HK-2 (cell line): Measurements from ENCODE around the gene DEPDC5.

Source experiments
- DNase-seq: peaks from one replicate; pipeline ENCODE4 v3.0.0-alpha.2; 2018; ENCODE audit not compliant: unreplicated experiment

DEPDC5 gene

GRCh38 chr22:31852691-31853421, 99.0 kb downstream of the DEPDC5 start:
- no peak for DNase-seq

DNA sequence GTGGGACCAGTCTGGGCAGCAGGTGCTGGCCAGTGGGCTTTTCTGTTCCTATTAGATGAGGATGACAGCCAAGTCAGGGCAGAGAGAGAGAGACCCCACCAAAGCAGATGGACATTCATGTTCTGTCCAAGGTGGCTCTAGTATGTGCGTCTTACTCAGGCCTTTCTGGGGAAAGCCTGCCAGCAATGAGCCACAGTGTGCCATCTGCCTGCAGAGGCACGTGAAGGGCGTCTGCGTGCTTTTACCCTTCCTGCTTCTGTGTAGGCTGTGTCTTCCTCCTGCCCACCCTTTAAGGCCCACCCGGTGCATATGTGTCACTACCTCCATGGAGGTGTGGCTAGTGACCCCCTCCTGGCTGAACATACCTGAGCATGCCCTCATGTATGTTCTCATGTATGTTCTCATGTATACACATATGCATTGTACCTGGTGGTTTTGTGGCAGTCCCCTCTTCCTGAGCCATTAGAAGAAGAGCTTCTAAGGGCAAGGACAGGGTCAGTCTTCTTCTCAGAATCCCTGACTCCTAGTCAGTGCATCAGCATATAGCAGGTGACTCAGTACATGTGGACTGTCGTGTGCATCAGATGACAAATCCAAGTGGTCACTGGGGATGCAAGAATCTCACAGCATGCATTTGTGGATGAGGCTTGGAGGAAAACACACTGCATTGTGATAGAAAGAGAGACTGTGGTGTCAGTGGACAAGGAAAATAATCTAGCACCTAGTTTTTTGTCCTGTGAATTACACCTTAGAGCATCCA, 100.1 kb downstream of the DEPDC5 start:
- DNase-seq = no peak

GRCh38 chr22:31857247-31857646, 103.4 kb downstream of the DEPDC5 start:
- DNase-seq = no peak

GRCh38 chr22:31861226-31861840, 107.5 kb downstream of the DEPDC5 start:
- DNase-seq = no peak

DNA sequence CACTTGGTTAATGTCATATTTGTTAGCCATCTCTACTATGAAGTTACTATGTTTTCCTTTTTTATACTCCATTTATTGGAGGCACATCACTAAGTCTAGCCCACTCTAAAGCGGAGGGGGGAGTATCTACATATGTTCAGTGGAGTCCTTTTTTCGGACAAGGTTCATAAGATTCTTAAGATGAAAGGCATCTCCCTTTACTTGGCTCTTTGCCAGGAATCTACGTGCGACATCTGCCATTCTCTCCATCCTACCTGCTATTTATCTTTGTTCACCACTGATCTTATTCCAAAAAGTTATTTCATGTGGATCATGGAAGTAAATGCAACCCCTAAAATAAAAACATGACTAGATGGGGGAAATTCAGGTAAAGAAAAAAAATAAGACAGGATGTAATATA, 113.1 kb downstream of the DEPDC5 start:
- DNase-seq = no peak

DNA sequence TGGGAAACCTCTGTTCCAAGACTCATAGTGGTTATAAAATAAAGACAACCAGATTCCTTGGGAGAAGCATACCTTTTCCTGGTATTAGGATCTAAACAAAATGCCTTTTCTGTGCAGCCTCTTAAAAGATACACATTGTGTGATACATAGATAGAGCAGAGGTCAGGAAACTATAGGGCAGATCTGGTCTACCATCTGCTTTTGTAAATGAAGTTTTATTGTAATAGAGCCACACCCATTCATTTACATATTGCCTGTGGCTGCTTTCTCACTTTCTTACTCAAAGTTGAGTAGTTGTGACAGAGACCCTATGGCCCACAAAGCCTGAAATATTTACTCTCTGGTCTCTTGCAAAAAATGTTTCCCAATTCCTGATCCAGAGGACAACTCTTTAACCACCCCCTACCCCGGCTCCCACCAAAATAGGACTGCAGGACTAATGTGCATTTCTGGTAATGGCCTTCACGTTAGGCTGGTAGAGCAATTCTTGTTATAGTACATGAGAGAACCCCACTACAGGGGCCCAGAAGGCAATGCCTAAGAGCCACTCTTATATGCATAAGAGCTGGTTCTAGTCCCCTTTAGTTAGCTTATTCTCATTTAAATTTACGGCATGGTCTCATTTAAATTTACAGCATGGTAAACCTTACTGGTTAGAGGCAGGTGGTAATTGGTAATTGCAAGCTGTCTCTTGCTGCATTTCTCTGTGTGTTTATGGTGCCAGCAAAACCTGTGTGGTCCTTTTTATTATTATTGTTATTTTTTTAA, 113.8 kb downstream of the DEPDC5 start:
- no peak for DNase-seq

DNA sequence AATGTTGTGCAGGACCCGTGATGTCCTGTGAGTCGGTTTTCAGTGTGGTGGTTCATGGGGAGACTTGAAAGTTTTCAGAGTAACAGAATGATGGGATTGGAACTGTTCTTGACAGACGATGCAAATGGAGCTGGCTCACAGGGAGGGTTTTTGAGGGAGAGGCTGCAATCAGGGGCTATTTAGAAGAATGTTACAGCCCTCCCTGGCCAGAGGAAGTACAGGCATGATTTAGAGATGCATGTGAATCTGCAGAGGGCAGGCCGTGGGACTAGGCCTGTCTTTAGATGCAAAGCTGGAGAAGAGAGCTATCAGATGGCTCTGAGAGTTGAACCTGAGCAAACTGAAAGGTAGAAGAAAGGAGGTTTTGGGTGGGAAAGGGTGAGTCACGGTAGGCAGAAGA, 115.9 kb downstream of the DEPDC5 start:
- no peak for DNase-seq

DNA sequence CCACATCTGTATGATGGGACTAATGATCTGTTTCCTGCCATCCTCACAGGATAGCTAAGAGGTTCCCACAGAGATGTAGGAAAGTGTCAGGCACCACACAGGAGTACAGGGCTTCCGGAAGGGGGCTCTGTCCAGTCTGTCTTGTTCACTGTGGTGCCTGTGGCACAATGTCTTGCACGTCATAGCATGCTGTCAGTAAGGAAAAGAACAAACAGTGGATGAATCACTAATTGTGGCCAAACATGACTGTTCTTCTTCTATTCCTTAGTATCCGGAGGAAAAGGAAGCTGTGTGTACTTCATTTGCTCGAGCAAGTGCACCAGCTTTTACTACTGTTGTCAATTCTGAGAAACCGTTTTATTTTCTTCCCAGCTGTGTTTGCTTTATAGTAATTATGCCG, 117.1 kb downstream of the DEPDC5 start:
- DNase-seq = no peak

DNA sequence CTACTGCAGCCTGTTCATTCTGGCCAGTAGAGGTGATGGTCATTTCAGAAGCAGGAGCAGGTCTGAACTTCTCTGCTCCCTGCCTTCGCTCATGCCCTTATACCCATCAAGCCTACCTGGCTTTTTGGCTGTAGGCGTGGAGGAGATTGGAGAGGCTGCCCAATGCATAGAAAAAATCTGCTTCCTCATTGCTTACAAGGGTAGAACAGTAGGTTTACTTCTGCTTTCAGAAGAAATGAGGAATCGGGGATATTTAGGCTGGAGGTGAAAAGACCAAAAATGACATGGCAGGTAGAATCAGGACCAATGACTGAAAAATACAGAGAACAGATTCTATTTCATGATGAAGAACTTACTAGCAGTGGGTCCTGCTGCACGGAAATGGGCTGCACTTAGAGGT, 117.7 kb downstream of the DEPDC5 start:
- no peak for DNase-seq

GRCh38 chr22:31872209-31872608, 118.4 kb downstream of the DEPDC5 start:
- DNase-seq = no peak

DNA sequence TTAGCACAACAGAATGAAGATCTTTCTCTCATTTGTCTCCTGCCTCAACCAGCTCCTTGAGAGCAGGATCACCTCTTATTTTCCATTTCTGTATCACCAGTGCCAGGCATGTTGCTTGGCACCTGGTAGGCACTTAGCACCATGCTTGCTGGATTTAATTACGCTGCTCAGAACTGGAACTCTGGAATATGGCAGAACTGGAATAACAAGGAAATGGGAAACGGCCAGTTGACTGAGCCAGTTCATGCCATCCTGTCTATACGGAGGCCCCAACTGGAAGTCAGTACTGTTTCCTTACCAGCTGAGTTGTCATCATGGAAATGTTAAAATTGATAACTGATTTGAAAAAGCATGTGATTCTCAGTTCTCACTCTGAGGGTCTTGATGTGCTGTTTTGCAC, 121.0 kb downstream of the DEPDC5 start:
- no peak for DNase-seq

DNA sequence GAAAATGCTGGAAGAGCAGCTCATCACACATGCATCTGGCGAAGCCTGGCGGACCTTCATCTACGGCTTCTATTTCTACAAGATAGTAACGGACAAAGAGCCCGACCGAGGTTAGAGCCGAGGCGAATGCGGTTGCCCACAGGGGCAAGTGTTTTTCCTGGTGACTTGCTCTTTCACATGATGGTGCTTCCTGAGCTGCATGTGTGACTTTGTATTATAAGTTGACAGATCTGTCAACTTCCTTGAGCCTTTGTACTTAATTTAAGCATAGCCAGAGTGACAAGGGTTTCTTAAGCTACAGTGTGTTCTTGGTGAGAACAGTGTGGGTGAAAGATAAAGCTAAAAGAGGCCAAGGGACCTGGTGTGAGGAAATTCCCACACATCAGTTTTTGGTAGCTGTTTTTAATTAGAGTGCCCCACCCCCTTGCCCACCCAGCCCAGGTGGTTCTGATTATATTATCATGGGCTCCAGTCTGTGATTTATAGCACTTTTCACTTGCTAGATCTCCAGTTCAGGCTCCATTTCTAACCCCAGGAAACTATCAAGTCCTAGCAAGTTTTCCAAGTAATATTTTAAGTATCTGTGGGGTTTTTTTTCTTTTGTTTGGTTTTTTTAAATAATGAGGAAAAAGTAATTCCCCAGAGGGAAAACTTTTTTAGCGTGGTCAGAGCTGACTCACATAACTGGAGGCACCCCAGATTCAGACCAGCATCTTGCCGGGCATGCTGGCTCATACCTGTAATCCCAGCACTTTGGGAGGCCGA, 122.5 kb downstream of the DEPDC5 start:
- DNase-seq = no peak

GRCh38 chr22:31879585-31879984, 125.8 kb downstream of the DEPDC5 start:
- no peak for DNase-seq

DNA sequence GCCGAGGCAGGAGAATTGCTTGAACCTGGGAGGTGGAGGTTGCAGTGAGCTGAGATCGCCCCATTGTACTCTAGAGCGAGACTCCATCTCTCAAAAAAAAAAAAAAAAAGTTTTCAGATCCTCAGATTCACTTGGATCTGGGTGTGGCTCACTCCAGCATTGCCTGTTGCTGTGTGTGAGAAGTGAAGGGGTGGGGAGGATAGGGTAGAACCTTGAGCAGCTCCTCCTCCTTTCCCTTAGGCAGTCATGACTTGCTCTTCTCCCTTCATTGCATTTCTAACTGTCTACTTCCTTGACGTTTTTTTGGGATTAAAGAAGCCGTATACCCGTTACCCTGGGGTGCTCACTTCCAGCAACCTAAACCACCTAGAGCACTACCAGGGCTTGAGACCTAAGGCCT, 127.4 kb downstream of the DEPDC5 start:
- DNase-seq = no peak

DNA sequence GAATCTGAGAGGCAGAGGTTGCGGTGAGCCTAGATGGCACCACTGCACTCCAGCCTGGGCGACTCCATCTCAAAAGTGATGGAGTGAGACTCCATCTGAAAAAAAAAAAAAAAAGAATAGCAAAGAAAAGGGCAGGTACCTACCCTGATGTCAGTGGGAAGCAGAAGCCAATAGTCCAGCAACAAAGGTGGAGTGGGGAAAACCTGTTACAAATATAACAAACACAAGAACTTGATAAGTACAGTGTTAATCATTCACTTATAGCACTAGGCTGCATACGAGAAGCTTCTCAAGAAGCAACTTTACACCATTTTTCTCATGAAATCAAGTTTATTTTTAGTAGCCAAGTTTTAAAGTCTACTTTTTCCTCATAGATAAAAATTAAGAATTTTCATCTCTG, 128.0 kb downstream of the DEPDC5 start:
- DNase-seq = no peak

DNA sequence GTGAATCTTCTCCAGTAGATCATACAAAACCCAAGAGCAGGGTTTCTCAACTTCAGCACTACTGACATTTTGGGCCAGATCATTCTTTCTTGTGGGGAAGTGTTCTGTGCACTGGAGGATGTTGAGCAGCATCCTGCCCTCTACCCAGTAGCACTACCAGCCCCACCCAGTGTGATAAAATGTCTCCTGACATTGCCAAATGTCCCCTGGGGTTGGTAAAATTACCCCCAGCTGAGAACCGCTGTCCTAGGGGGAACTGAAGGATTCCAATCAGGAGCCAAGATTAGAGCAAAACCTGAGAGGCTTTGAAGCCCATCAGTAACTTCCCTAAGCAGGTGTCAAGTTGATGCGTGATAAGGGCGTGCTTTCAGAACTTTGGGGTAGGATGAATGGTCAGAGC, 129.2 kb downstream of the DEPDC5 start:
- no peak for DNase-seq

- no peak for DNase-seq
Measured at GRCh38 chr22:31883989-31884388, 130.2 kb downstream of the DEPDC5 start.

DNA sequence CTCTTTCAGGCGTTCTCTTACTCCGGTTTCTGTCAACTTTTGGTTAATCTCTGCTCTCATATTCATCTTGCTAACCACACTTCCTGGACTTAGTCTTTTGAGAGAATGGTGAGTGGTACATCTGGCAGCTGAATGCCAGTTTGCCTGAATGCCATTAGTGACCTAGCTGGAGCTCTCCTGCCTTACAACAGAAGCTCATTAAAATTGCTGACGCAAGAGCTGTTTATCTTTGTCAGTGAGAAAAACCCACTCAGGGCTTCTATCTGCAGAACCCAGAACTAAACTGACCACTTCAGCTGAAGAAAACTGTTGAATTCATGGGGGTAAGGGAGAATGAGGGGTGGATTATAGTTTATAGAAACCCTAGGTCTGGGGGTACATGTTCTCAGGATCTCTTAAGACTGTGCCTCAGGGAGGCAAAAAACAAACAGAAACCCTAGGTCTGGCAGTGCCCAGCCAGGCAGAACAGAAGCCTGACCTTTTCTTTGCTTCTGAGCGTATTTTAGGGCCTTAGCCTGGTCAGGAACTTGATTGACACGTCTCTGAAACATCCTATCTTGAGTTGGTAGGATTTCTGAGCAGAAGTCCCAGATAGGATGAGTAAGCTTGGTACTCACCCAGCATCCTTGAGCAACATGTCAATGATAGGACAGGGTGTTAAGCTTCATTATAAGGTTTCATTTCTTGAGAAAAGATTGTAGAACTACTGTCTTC, 137.7 kb downstream of the DEPDC5 start:
- no peak for DNase-seq

DNA sequence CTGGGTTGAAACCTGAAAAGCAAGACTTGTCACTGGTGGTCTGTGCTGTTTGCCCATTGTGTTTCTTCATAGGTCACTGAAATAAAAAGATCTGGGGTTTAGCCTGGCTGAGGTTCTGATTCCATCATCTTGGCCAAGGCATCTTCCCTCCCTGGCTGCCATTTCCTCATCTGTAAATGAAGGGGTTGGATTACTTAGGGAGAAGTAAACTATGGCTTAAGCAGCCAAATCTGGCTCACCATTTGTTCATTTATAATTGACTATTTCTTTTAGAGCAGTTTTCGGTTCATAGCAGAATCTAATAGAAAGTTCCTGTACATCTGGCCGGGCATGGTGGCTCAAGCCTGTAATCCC, 138.2 kb downstream of the DEPDC5 start:
- no peak for DNase-seq

DNA sequence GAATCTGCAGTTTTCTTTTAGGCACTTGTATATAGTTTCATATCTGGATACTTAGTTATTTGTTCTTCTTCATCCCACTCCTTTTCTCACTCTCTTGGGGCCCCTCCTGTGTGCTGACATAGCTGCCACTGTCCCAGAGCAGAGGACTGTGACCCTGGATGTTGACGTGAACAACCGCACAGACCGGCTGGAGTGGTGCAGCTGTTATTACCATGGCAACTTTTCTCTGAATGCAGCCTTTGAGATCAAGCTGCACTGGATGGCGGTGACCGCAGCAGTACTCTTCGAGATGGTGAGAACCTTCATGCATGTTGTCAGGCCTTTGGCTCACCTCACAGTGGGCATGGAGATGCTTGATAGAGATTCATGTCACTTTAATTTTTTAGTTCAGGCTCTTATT, 139.6 kb downstream of the DEPDC5 start:
- DNase-seq = no peak
